Measurements from ENCODE around the gene RNF169.
A peak's percentile ranks its signal among the peaks of the same experiment; 100 is the strongest.

RNF169 gene

GRCh38 chr11:74777038-74777437 is 28.4 kb downstream of the RNF169 start:
- no peak for TF ChIP-seq POLR2A (IDR thresholded peaks at IDR 0.05; ENCODE audit: low read depth, low read length)
- no peak for TF ChIP-seq TAF1 (IDR thresholded peaks at IDR 0.05; ENCODE audit: borderline replicate concordance, low read depth, low read length)
- no peak for TF ChIP-seq POLR2AphosphoS5 (IDR thresholded peaks at IDR 0.05; ENCODE audit: low read depth, low read length)
- FAIRE-seq (no peak), DNase-seq (ENCODE audit: insufficient read length) (no peak)

DNA sequence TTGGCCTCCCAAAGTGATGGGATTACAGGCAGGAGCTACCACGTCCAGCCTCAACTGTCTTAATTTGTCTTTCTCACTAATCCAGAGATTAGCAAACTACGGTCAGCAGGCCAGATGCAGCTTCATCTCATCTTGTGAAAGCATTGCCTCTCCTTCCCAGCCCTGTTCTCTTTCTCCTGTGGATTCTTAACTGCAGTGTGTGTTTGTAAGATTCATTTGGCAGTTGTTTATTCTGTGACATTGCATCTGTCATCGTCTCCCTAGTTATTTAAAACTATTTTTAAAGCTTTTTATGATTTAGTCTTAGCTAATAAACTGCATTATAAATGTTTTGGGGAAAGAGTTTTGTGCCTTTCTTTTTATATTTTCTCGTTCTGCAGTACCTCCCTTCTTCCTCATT is 29.2 kb downstream of the RNF169 start:
- DNase-seq (ENCODE audit: insufficient read length) (no peak), FAIRE-seq (no peak)

GRCh38 chr11:74778581-74778980 is 29.9 kb downstream of the RNF169 start:
- FAIRE-seq = no peak
- DNase-seq (ENCODE audit: insufficient read length) = no peak
- no peak for TF ChIP-seq POLR2AphosphoS5 (IDR thresholded peaks at IDR 0.05; ENCODE audit: low read depth, low read length)
- no peak for TF ChIP-seq POLR2A (IDR thresholded peaks at IDR 0.05; ENCODE audit: low read depth, low read length)
- no peak for TF ChIP-seq TAF1 (IDR thresholded peaks at IDR 0.05; ENCODE audit: borderline replicate concordance, low read depth, low read length)

More for the DNA sequence above, 29.2 kb downstream of the RNF169 start:
- no peak for TF ChIP-seq POLR2A (IDR thresholded peaks at IDR 0.05; ENCODE audit: low read depth, low read length)
- no peak for TF ChIP-seq POLR2AphosphoS5 (IDR thresholded peaks at IDR 0.05; ENCODE audit: low read depth, low read length)
- TF ChIP-seq TAF1 (IDR thresholded peaks at IDR 0.05; ENCODE audit: borderline replicate concordance, low read depth, low read length) = no peak

DNA sequence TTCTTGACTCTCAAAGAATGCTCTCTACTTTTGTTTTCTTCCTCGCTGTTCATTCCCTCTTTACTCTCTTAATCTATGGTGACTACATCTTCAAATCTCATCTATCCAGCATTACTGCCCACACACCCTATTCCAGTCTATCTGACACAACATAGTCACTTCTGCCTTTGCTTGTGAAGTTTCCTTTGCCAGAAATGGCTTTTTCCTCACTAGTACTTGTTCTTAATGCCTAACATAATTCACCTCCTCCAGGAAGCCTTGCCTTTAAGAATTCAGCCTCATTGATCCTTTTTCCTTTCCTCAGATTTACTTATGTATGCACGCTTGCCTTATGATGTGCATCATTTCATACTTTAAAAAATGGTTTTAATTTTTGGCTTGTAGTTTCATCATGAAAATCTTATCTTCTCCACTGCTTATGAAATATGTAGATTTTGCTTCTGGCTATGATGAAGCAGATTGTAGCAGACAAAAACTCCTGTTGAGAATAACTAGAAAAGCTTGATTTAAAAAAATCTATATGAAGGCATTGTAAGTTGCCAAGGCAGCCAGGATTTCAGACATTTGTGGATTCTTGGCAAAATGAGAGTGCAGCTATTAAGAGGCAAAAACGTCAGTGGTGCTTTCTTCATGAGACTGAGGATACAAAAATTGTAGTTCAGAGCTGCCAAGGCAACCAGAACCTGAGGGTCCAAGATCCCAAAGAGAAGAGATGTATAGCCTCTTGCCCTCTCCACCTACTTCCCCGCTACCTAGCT is 31.8 kb downstream of the RNF169 start:
- FAIRE-seq (peak; percentile 81), DNase-seq (ENCODE audit: insufficient read length) (no peak)
- TF ChIP-seq POLR2A (IDR thresholded peaks at IDR 0.05; ENCODE audit: low read depth, low read length) (no peak), TAF1 (IDR thresholded peaks at IDR 0.05; ENCODE audit: borderline replicate concordance, low read depth, low read length) (no peak), POLR2AphosphoS5 (IDR thresholded peaks at IDR 0.05; ENCODE audit: low read depth, low read length) (no peak)

DNA sequence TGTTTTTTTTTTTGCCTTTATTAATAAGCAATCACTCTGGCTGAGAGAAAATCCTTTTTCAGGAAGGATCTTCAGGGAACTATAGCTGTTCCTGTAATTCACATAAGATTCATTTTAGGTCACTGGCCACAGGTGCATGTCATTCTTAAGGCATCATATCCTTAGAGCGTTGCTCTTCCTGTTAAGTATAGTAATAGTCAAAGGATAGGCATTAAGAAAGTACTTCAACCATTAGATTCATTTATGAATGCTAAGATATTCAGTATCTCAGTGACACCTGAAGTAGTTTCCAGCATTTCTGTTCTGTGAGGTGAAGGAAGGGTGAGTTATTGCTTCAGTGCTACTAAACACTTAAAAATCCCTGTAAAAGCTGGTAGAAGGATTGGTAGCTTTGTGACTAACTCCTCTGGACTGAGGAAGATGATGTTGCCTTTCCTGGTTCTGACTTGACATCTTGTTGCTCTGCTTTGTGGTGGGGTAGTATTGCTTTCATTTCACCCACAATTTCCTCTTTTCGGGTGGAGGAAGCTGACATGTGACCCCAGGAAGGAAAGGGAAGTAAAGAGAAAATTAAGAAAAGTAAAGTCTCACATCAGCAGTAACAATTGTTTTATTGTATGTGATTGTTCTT is 34.7 kb downstream of the RNF169 start:
- DNase-seq (ENCODE audit: insufficient read length) (peak; percentile 30), FAIRE-seq (peak; percentile 96)
- no peak for TF ChIP-seq POLR2A (IDR thresholded peaks at IDR 0.05; ENCODE audit: low read depth, low read length)
- TF ChIP-seq TAF1 (IDR thresholded peaks at IDR 0.05; ENCODE audit: borderline replicate concordance, low read depth, low read length) = no peak
- TF ChIP-seq POLR2AphosphoS5 (IDR thresholded peaks at IDR 0.05; ENCODE audit: low read depth, low read length) = no peak

DNA sequence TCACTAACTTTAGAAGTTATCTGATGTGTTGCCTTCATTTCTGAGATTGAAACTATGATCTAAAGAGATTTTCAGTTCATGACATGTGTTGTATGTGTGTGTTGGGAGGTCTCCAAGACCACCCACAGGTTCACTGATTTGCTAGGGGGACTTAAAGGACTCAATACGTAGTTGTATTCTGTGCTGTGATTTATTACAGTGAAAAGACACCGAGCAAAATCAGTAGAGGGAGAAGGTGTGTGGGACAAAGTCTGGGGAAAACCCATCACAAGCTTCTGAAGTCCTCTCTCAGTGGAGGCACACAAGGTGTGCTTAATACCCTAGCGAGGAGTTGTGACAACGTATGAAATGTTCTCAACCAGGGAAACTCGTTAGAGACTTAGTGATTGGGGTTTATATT is 35.6 kb downstream of the RNF169 start:
- FAIRE-seq = peak; percentile 85
- DNase-seq (ENCODE audit: insufficient read length) = peak; percentile 4

DNA sequence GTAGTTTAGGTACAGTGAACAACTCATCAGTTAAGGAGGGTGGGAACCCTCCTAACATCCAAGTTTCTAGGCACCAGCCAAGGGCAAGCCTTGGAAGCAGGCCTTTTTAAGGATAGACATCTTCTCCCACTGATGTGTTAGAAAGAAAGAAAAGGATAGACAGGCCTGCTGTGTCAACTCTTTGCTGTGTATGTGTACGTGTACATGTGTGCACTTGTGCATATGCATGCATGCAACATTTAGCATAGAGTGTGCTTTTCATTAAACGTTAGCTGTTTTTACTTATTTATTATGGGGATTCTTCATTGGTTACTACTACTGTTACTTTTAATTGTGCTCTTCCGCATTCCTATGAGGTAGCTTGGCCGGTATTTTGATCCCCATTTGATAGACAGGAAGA is 36.1 kb downstream of the RNF169 start:
- no peak for FAIRE-seq
- TF ChIP-seq POLR2A (IDR thresholded peaks at IDR 0.05; ENCODE audit: low read depth, low read length) = no peak
- TF ChIP-seq POLR2AphosphoS5 (IDR thresholded peaks at IDR 0.05; ENCODE audit: low read depth, low read length) = no peak
- no peak for TF ChIP-seq TAF1 (IDR thresholded peaks at IDR 0.05; ENCODE audit: borderline replicate concordance, low read depth, low read length)

More for the DNA sequence above, 35.6 kb downstream of the RNF169 start:
- TF ChIP-seq TAF1 (IDR thresholded peaks at IDR 0.05; ENCODE audit: borderline replicate concordance, low read depth, low read length) (no peak), POLR2A (IDR thresholded peaks at IDR 0.05; ENCODE audit: low read depth, low read length) (no peak), POLR2AphosphoS5 (IDR thresholded peaks at IDR 0.05; ENCODE audit: low read depth, low read length) (no peak)

GRCh38 chr11:74786574-74786973 is 37.9 kb downstream of the RNF169 start:
- DNase-seq (ENCODE audit: insufficient read length) = no peak
- TF ChIP-seq POLR2AphosphoS5 (IDR thresholded peaks at IDR 0.05; ENCODE audit: low read depth, low read length) (no peak), POLR2A (IDR thresholded peaks at IDR 0.05; ENCODE audit: low read depth, low read length) (no peak), TAF1 (IDR thresholded peaks at IDR 0.05; ENCODE audit: borderline replicate concordance, low read depth, low read length) (no peak)
- no peak for FAIRE-seq

More for the DNA sequence above, 36.1 kb downstream of the RNF169 start:
- DNase-seq (ENCODE audit: insufficient read length) = no peak

- DNase-seq (ENCODE audit: insufficient read length) (no peak), FAIRE-seq (no peak)
- TF ChIP-seq POLR2AphosphoS5 (IDR thresholded peaks at IDR 0.05; ENCODE audit: low read depth, low read length) (no peak), POLR2A (IDR thresholded peaks at IDR 0.05; ENCODE audit: low read depth, low read length) (no peak), TAF1 (IDR thresholded peaks at IDR 0.05; ENCODE audit: borderline replicate concordance, low read depth, low read length) (no peak)
These were observed 42.9 kb downstream of the RNF169 start for GRCh38 chr11:74791333-74792100.

GRCh38 chr11:74806267-74806666 is 57.6 kb downstream of the RNF169 start:
- DNase-seq (ENCODE audit: insufficient read length) (no peak), FAIRE-seq (no peak)
- TF ChIP-seq TAF1 (IDR thresholded peaks at IDR 0.05; ENCODE audit: borderline replicate concordance, low read depth, low read length) = no peak
- TF ChIP-seq POLR2AphosphoS5 (IDR thresholded peaks at IDR 0.05; ENCODE audit: low read depth, low read length) = no peak
- TF ChIP-seq POLR2A (IDR thresholded peaks at IDR 0.05; ENCODE audit: low read depth, low read length) = no peak

DNA sequence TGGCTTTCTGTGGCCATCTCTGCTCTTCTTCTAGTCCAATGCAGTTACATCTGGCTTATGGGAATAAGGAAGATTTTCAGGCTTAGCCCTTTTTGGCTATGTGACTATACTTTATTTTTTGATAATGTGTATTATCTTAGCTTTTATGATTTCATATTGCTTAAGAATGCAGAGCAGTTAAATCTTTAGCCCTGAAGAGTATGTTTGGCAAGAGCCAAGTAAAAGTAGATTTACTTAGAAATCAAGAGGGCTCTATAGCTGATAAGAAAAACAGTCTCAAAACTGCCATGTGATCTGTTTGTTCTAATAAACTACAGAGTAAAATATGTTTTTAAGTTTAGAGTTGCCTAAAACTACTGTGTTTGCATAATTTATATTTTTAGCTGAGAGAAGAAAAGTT is 61.2 kb downstream of the RNF169 start:
- no peak for TF ChIP-seq TAF1 (IDR thresholded peaks at IDR 0.05; ENCODE audit: borderline replicate concordance, low read depth, low read length)
- no peak for TF ChIP-seq POLR2AphosphoS5 (IDR thresholded peaks at IDR 0.05; ENCODE audit: low read depth, low read length)
- FAIRE-seq (no peak), DNase-seq (ENCODE audit: insufficient read length) (no peak)
